Right lung (tissue), 5 donors: ENCODE results near the gene CKAP4. TPM values are rescaled to one million over a fixed set of nuclear protein-coding genes. Genes with fewer than 3 reads are reported as not detected.
A peak's percentile ranks its signal among the peaks of the same experiment; 100 is the strongest.

Experiments used
- DNase-seq, 2 donors: peaks; one replicate each; pipeline ENCODE4 v3.0.0-alpha.2; 2013
- polyA plus RNA-seq, 5 donors: library from polyadenylated mRNA; unstranded; fragments of 120-200 nt; gene quantifications; one replicate each; pipeline versions ENCODE4 v1.2.1 to v1.2.3, GENCODE V29; 2013; ENCODE audit warnings: inconsistent platforms in 1 of 5, low replicate concordance in 1 of 5; ENCODE audit not compliant: insufficient read length in 5 of 5, insufficient read depth in 1 of 5

CKAP4 gene
- polyA plus RNA-seq, 5 donors: 88.5 to 111 (median 92.7) TPM

GRCh38 chr12:106276032-106276740 is 28.4 kb upstream of the CKAP4 start:
- no peak for DNase-seq

DNA sequence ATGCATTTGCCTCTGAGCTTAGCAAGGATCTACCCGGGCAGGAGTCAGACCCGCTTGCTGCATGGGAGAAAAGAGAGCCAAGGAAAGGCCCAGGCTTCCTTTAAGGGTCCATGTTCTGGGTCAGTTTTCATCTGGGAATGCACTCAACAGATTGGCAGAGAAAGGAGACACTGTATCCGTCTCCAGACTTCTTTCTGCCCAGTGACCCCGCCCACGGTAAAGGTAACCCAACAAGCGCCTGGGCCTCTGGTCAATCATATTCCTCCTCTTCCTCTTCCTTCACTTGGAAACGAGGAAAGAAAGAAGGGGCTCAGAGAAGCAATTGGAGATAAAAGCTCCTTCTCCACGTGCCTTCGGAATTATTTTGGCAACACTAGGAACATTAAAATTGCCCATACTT is 27.6 kb upstream of the CKAP4 start:
- DNase-seq: no peak

GRCh38 chr12:106274575-106275121 is 26.8 kb upstream of the CKAP4 start:
- peak in 1 of 2 donors; percentile 22 for DNase-seq

DNA sequence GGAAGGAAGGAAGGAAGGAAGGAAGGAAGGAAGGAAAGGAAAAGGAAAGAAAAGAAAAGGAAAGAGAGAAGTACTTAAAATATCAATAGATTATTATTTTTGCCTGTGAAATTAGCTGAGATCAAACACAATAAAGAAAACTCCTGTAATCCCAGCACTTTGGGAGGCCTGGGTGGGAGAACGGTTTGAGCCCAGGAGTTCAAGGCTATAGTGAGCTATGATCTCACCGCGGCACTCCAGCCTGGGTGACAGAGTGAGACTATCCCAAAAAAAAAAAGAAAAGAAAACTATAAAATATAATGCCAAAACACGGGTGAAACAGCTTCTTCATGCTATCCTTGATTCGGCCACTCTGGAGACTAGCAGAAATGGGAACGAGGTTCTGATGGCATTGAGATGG is 26.2 kb upstream of the CKAP4 start:
- no peak for DNase-seq

- no peak for DNase-seq
Measured at GRCh38 chr12:106273491-106273890, 25.7 kb upstream of the CKAP4 start.

- DNase-seq: no peak
Measured at GRCh38 chr12:106271575-106272505, 24.0 kb upstream of the CKAP4 start.

- DNase-seq: no peak
Measured at GRCh38 chr12:106269150-106269771, 21.4 kb upstream of the CKAP4 start.

DNA sequence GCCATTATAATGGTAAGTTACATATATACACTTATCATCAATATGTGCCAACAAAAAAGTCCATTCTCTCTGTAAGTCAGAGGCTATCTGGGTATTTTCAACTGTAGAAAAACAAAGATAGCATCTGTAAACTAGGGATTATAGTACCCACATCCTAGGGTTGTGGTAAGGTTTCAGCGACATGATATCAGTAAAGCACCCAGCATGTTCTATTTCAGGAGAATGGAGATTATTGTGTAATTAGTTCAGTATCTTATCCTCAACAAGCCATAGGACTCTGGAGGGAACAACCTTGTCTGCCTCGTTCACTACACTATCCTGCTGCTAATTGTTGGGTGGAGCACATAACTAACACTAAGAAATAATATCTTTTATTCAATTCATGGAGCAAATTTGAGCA is 19.7 kb upstream of the CKAP4 start:
- DNase-seq: no peak

DNA sequence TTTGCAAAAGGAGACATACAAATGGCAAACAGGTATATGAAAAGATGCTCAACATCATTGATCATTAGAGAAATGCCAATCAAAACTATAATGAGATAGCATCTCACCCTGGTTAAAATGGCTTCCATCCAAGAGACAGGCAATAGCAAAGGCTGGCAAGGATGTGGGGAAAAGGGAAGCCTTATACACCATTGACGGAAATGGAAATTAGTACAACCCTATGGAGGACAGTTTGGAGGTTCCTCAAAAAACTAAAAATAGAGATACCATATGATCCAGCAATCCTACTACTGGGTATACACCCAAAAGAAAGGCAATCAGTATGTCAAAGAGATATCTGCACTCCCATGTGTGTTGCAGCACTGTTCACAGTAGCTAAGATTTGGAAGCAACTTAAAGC is 17.3 kb upstream of the CKAP4 start:
- no peak for DNase-seq

DNA sequence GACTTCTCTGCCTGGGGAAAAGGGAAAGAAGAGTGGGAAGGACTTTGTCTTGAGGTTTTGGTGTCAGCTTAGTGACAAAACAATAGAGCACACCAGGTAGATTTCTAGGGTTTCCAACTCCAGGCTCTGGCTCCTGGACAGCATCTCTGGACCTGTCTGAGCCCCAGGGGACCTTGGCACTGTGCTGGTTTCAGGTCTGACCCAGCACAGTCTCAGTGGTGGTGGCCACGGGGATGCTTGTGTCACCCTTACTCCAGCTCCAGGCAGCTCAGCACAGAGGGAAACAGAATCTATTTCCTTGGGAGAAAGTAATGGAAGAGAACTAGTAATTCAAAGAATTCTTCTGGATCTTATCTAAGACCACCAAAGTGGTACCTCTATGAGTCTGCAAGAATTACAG is 11.1 kb upstream of the CKAP4 start:
- no peak for DNase-seq

- no peak for DNase-seq
Measured at GRCh38 chr12:106258226-106258625, 10.4 kb upstream of the CKAP4 start.

- no peak for DNase-seq
Measured at GRCh38 chr12:106256524-106256923, 8.7 kb upstream of the CKAP4 start.

- DNase-seq: no peak
Measured at GRCh38 chr12:106255952-106256351, 8.1 kb upstream of the CKAP4 start.

GRCh38 chr12:106255493-106255892 is 7.7 kb upstream of the CKAP4 start:
- DNase-seq: no peak

DNA sequence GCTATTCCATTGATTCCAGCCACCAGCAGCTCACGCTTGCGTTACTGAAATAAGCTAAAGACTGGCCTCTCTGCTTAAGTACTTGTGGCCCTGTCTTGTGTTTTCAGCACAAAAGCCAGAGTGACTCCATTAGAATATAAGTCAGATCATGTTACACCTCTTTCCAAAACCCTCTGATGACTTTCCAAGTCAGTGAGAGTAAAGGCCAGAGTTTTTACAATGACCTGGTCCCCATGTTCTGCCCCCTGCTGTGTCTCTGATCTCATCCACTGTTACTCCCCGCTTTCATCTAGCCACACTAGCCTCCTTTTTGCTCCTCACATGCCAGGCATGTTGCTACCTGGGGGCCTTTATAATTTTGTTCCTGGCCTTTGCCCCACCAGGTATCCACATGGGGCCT is 6.9 kb upstream of the CKAP4 start:
- no peak for DNase-seq

GRCh38 chr12:106251631-106252455 is 4.0 kb upstream of the CKAP4 start:
- DNase-seq: no peak

GRCh38 chr12:106249411-106250135 is 1.8 kb upstream of the CKAP4 start:
- DNase-seq: no peak

GRCh38 chr12:106248846-106249371 is 1.1 kb upstream of the CKAP4 start:
- no peak for DNase-seq

- DNase-seq: peak; percentile 67 to 71
Measured at GRCh38 chr12:106248312-106248845, 559 bp upstream of the CKAP4 start.
